ENCODE results near the gene CACNB4.

GRCh38 chr2:152063325-152063924, 35.4 kb downstream of the CACNB4 start:
- TF ChIP-seq CTCF (conservative IDR thresholded peaks at IDR 0.05 in 1 of 2, IDR thresholded peaks at IDR 0.05 in 1 of 2; ENCODE audit: extremely low read depth in 1 of 2, insufficient read depth in 1 of 2, low read depth in 1 of 2, low read length in 2 of 2) (no peak), EZH2 (IDR thresholded peaks at IDR 0.05; ENCODE audit: borderline replicate concordance, low read length) (no peak)

All from mammary epithelial cell (primary cell).